Hepatocyte (in vitro differentiated cells): ENCODE results near the gene MRPL57.

ENCODE experiments used
- CTCF ChIP-seq: fragments of 200-600 bp; sonication (generic); IDR thresholded peaks from 2 replicates; pipeline ENCODE4 v1.5.1; 2016; ENCODE audit warnings: antibody characterized with exemption, mild to moderate bottlenecking; ENCODE audit not compliant: poor library complexity
- EZH2 ChIP-seq: fragments of 200-600 bp; sonication (generic); IDR thresholded peaks from 2 replicates; pipeline ENCODE4 v1.6.1; 2016; ENCODE audit warnings: antibody characterized with exemption, mild to moderate bottlenecking, borderline replicate concordance
- EZH2phosphoT487 ChIP-seq: fragments of 200-600 bp; sonication (generic); IDR thresholded peaks from one replicate; pipeline ENCODE4 v1.6.1; 2018; ENCODE audit warnings: antibody characterized with exemption, mild to moderate bottlenecking, low read depth, moderate library complexity; ENCODE audit not compliant: unreplicated experiment, severe bottlenecking

DNA sequence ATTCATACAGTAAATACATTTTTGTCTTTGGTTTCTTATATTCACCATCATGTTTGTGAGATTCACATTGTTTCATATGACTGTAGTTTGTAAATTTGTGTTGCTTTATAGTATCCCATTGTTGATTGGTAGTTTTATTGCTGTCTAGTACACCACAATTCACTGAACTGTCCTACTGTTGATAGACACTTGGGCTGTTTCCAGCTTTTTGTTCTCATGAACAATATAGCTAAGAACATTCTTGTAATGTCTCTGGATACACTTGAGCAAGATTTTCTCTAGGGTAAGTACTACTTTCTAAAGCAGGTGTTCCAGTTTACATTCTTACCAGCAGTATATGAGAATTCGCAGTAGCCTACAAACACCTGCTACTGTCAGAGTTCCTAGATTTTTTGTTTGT is 37.9 kb upstream of the MRPL57 start:
- TF ChIP-seq CTCF (no peak), EZH2phosphoT487 (no peak), EZH2 (no peak)
